ENCODE results near the gene CEP170.

GRCh38 chr1:243229526-243229925 lies 25.6 kb downstream of the CEP170 start:
- TF ChIP-seq, protein P1, sequence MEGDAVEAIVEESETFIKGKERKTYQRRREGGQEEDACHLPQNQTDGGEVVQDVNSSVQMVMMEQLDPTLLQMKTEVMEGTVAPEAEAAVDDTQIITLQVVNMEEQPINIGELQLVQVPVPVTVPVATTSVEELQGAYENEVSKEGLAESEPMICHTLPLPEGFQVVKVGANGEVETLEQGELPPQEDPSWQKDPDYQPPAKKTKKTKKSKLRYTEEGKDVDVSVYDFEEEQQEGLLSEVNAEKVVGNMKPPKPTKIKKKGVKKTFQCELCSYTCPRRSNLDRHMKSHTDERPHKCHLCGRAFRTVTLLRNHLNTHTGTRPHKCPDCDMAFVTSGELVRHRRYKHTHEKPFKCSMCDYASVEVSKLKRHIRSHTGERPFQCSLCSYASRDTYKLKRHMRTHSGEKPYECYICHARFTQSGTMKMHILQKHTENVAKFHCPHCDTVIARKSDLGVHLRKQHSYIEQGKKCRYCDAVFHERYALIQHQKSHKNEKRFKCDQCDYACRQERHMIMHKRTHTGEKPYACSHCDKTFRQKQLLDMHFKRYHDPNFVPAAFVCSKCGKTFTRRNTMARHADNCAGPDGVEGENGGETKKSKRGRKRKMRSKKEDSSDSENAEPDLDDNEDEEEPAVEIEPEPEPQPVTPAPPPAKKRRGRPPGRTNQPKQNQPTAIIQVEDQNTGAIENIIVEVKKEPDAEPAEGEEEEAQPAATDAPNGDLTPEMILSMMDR (IDR thresholded peaks at IDR 0.05) = no peak
- TF ChIP-seq POLR2A (IDR thresholded peaks at IDR 0.05) = no peak
